Astrocyte (in vitro differentiated cells and primary cell): ENCODE measurements around the gene USP34. TPM values are rescaled to one million over a fixed set of nuclear protein-coding genes. Genes with fewer than 3 reads are reported as not detected.

Source experiments
- DNase-seq: peaks from one replicate; pipeline ENCODE4 v3.0.0-alpha.2; 2010; ENCODE audit warnings: low read depth
- FAIRE-seq: peaks from 2 replicates; lab custom pipeline; 2011; peaks lifted over from hg19 to GRCh38; lab: Jason Lieb, UNC
- H2AFZ ChIP-seq: 2 replicates; pipeline ENCODE4 v1.6.0; 2012; ENCODE audit warnings: low read depth, low read length, inconsistent platforms
- H3K27ac ChIP-seq: 2 replicates; pipeline ENCODE4 v1.5.1; 2011; ENCODE audit warnings: low read depth, low read length, inconsistent platforms
- H3K27me3 ChIP-seq: 2 replicates; pipeline ENCODE4 v1.6.0; 2011; ENCODE audit warnings: low read length, inconsistent platforms; ENCODE audit not compliant: insufficient read depth
- H3K36me3 ChIP-seq: 2 replicates; pipeline ENCODE4 v1.5.1; 2011; ENCODE audit warnings: low read length, inconsistent platforms; ENCODE audit not compliant: insufficient read depth
- H3K4me1 ChIP-seq: 2 replicates; pipeline ENCODE4 v1.5.1; 2011; ENCODE audit warnings: low read length, inconsistent platforms; ENCODE audit not compliant: insufficient read depth
- H3K4me2 ChIP-seq: 2 replicates; pipeline ENCODE4 v1.6.0; 2012; ENCODE audit warnings: low read length, inconsistent platforms
- H3K4me3 ChIP-seq: 2 replicates; pipeline ENCODE4 v1.5.1; 2011; ENCODE audit warnings: low read depth, mild to moderate bottlenecking, low read length, inconsistent platforms; ENCODE audit not compliant: insufficient read depth
- H3K79me2 ChIP-seq: 2 replicates; pipeline ENCODE4 v1.6.0; 2012; ENCODE audit warnings: mild to moderate bottlenecking, low read length, inconsistent platforms; ENCODE audit not compliant: insufficient read depth
- H3K9ac ChIP-seq: 2 replicates; pipeline ENCODE4 v1.6.0; 2012; ENCODE audit warnings: mild to moderate bottlenecking, low read length, inconsistent platforms
- H3K9me3 ChIP-seq: 2 replicates; pipeline ENCODE4 v1.5.1; 2012; ENCODE audit warnings: low read depth, mild to moderate bottlenecking, low read length, inconsistent platforms; ENCODE audit not compliant: insufficient read depth
- H4K20me1 ChIP-seq: 2 replicates; pipeline ENCODE4 v1.6.0; 2012; ENCODE audit warnings: low read length, inconsistent platforms; ENCODE audit not compliant: insufficient read depth
- H3K27ac Mint-ChIP-seq: one replicate; pipeline ENCODE4 v1.8.0; 2021; ENCODE audit warnings: mild to moderate bottlenecking, mixed read lengths; ENCODE audit not compliant: unreplicated experiment
- H3K27me3 Mint-ChIP-seq: one replicate; pipeline ENCODE4 v1.8.0; 2021; ENCODE audit warnings: low read depth, mixed read lengths; ENCODE audit not compliant: unreplicated experiment
- H3K36me3 Mint-ChIP-seq: one replicate; pipeline ENCODE4 v1.8.0; 2021; ENCODE audit warnings: low read depth, mixed read lengths; ENCODE audit not compliant: unreplicated experiment
- H3K4me1 Mint-ChIP-seq: one replicate; pipeline ENCODE4 v1.8.0; 2021; ENCODE audit warnings: low read depth, mixed read lengths; ENCODE audit not compliant: unreplicated experiment
- H3K4me3 Mint-ChIP-seq: one replicate; pipeline ENCODE4 v1.8.0; 2021; ENCODE audit warnings: mild to moderate bottlenecking, moderate library complexity, mixed read lengths; ENCODE audit not compliant: unreplicated experiment
- H3K9me3 Mint-ChIP-seq: one replicate; pipeline ENCODE4 v1.8.0; 2021; ENCODE audit warnings: mild to moderate bottlenecking, mixed read lengths; ENCODE audit not compliant: unreplicated experiment
- CTCF ChIP-seq: IDR thresholded peaks from 2 replicates; pipeline ENCODE4 v1.5.1; 2011; ENCODE audit warnings: low read depth, mild to moderate bottlenecking, inconsistent platforms, low read length, moderate library complexity; ENCODE audit not compliant: insufficient read depth
- EZH2 ChIP-seq: IDR thresholded peaks from 2 replicates; pipeline ENCODE4 v1.6.1; 2012; ENCODE audit warnings: mild to moderate bottlenecking, low read length, inconsistent platforms; ENCODE audit not compliant: insufficient read depth
- total RNA-seq: library from RNA; stranded (reverse); gene quantifications from 2 replicates; pipeline ENCODE4 v1.2.1, GENCODE V29; 2021

The USP34 gene
- total RNA-seq, 1 donor from 2014 or later = 99.9 TPM

GRCh38 chr2:61233581-61233980 lies 237.3 kb downstream of the USP34 start:
- no peak overlapping the region for H2AFZ ChIP-seq
- H3K9ac ChIP-seq = no peak overlapping the region
- H3K27me3 ChIP-seq = no peaks in the 10 kb centered on the region
- H3K4me1 ChIP-seq = no peaks in the 10 kb centered on the region
- H3K79me2 ChIP-seq = no peaks in the 10 kb centered on the region
- DNase-seq (no peak), FAIRE-seq (no peak)
- no peaks in the 10 kb centered on the region for H3K27me3 Mint-ChIP-seq
- no peaks in the 10 kb centered on the region for H3K9me3 ChIP-seq
- H3K27ac Mint-ChIP-seq = no peak overlapping the region
- TF ChIP-seq EZH2 = no peak
- TF ChIP-seq CTCF = no peak
- H4K20me1 ChIP-seq = no peaks in the 10 kb centered on the region
- no peak overlapping the region for H3K27ac ChIP-seq
- H3K9me3 Mint-ChIP-seq = no peaks in the 10 kb centered on the region
- H3K4me3 ChIP-seq = no peak overlapping the region
- H3K4me1 Mint-ChIP-seq = peaks cover 7% of the 10 kb centered on the region
- H3K36me3 ChIP-seq = peaks cover 16% of the 10 kb centered on the region
- no peak overlapping the region for H3K4me3 Mint-ChIP-seq
- H3K4me2 ChIP-seq = no peak overlapping the region
- H3K36me3 Mint-ChIP-seq = peaks cover 18% of the 10 kb centered on the region

GRCh38 chr2:61229936-61230335 lies 241.0 kb downstream of the USP34 start:
- Mint-ChIP-seq H3K27me3 (no peaks in the 10 kb centered on the region), H3K36me3 (peaks cover 24% of the 10 kb centered on the region), H3K27ac (no peak overlapping the region), H3K4me3 (no peak overlapping the region), H3K9me3 (no peaks in the 10 kb centered on the region), H3K4me1 (peaks cover 15% of the 10 kb centered on the region)
- no peaks in the 10 kb centered on the region for H3K27me3 ChIP-seq
- H3K4me2 ChIP-seq = no peak overlapping the region
- TF ChIP-seq CTCF (no peak), EZH2 (no peak)
- no peak overlapping the region for H3K27ac ChIP-seq
- H3K4me1 ChIP-seq = no peaks in the 10 kb centered on the region
- H3K4me3 ChIP-seq = no peak overlapping the region
- H3K36me3 ChIP-seq = peaks cover 26% of the 10 kb centered on the region
- no peaks in the 10 kb centered on the region for H3K9me3 ChIP-seq
- FAIRE-seq (no peak), DNase-seq (peak; percentile 44)
- H4K20me1 ChIP-seq = no peaks in the 10 kb centered on the region
- no peak overlapping the region for H3K9ac ChIP-seq
- no peaks in the 10 kb centered on the region for H3K79me2 ChIP-seq
- H2AFZ ChIP-seq = no peak overlapping the region

- no peaks in the 10 kb centered on the region for H3K27me3 Mint-ChIP-seq
- FAIRE-seq = no peak
- H3K36me3 ChIP-seq = peaks cover 39% of the 10 kb centered on the region
Measured at GRCh38 chr2:61222567-61222966, 248.3 kb downstream of the USP34 start.

More at GRCh38 chr2:61222567-61222966, 248.3 kb downstream of the USP34 start:
- no peaks in the 10 kb centered on the region for H3K79me2 ChIP-seq
- TF ChIP-seq CTCF = no peak
- TF ChIP-seq EZH2 = no peak
- H3K9ac ChIP-seq = no peak overlapping the region
- no peak overlapping the region for H3K4me3 ChIP-seq
- H3K36me3 Mint-ChIP-seq = peaks cover 27% of the 10 kb centered on the region
- H3K4me3 Mint-ChIP-seq = no peak overlapping the region
- H3K9me3 Mint-ChIP-seq = no peaks in the 10 kb centered on the region
- H3K4me1 Mint-ChIP-seq = peaks cover 16% of the 10 kb centered on the region
- no peaks in the 10 kb centered on the region for H3K27me3 ChIP-seq
- H3K4me2 ChIP-seq = no peak overlapping the region
- no peaks in the 10 kb centered on the region for H4K20me1 ChIP-seq
- no peaks in the 10 kb centered on the region for H3K9me3 ChIP-seq
- H2AFZ ChIP-seq = no peak overlapping the region
- no peak overlapping the region for H3K27ac ChIP-seq
- H3K4me1 ChIP-seq = peaks cover 4% of the 10 kb centered on the region
- no peak for DNase-seq
- no peak overlapping the region for H3K27ac Mint-ChIP-seq
